HG03521 (cell line): ENCODE results near the gene KANK3.
"Not testable (repeated sequence)": the region's sequence is repeated elsewhere in the genome, so short reads cannot be mapped to it uniquely, and the experiment has no call there.

Experiments
- ATAC-seq: cut with Tn5 transposase; IDR thresholded peaks from one replicate; pipeline ENCODE4 v1.9.1; 2021; ENCODE audit warnings: mild to moderate bottlenecking, moderate library complexity; ENCODE audit not compliant: unreplicated experiment

The KANK3 gene

GRCh38 chr19:8371011-8371804, 28.1 kb upstream of the KANK3 start:
- no peak for ATAC-seq

DNA sequence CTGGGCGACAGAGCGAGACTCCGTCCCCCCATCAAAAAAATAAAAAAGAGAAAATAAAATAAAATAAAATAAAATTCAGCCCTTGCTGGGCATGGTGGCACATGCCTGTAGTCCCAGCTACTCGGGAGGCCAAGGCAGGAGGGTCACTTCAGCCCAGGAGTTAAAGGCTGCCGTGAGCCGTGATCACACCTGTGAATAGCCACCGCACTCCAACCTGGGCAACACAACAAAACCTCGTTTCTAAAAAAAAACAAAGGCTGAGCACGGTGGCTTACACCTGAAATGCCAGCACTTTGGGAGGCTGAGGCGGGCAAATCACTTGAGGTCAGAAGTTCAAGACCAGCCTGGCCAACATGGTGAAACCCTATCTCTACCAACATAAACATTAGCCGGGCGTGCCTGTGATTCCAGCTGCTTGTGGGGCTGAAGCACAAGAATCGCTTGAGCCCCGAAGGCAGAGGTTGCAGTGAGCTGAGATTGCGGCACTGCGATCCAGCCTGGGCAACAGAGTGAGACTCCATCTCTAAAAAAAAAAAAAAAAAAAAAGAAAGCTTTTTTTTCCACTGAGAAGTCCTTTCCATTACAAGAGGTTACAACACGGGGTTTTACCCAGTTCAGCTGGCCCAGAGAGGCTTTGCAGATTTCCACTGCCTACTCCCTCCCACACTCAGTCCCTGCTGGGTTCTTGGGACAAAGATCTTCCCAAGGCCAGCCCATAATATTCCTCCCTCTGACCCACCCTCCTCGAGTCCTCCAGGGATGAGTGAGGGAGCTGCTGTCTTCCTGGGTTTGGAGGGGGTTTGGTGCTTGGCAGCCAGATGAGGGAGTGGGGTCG, 27.3 kb upstream of the KANK3 start:
- no peak for ATAC-seq

DNA sequence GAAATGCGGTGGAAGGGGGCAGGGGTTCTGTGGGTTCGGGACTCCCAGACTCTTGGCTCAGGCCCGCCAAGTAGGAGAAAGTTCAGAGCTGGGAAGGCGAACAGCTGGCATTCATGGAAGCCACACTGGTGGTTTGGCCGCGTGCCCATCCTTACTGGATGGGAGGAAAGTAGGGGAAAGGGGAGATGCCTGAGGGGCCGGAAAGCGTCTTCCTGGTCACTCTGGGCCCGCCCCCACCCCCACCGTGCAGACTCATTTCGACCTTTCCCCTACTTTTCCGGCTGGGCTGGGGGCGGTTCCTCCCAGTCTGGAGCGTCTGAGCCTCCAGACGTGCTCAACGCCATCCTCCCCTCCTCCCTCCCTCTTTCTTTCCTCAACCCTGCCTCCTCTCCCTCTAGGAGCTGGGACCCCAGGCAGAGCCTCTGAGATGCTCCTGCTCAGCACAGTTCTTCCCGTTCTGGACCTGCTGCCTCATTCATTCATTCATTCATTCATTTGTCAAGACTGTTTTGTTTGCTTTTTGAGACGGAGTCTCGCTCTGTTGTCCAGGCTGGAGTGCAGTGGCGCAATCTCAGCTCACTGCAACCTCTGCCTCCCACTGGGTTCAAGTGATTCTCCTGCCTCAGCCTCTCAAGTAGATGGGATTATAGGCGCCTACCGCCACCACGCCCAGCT, 24.4 kb upstream of the KANK3 start:
- ATAC-seq, result no peak

- no peak for ATAC-seq
Measured at GRCh38 chr19:8366961-8367326, 23.9 kb upstream of the KANK3 start.

DNA sequence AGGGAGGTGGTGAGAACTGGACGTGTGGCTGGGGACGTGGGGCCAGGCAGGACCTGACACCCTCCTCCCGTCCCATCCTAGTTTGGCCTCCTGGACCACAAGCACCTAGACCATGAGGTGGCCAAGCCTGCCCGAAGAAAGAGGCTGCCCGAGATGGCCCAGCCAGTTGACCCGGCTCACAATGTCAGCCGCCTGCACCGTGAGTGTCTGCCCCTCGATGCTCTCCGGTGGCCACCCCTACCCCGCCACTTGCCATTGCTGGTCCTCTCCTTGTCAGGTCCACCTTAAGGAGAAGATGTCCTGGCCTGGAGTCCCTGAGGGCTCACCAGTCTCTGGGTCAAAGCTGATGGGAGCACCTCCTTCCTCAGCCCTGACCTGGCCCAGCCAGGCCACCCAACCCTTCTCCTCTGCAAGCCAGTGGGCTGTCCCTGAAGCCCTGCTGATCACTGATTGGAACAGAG, 23.1 kb upstream of the KANK3 start:
- no peak for ATAC-seq

GRCh38 chr19:8363803-8364771, 21.0 kb upstream of the KANK3 start, which contains the start of gene ANGPTL4:
TSS of gene ANGPTL4 (plus strand) at chr19:8364155. CDS start at chr19:8364322, 167 bp downstream.
- ATAC-seq, result no peak

- ATAC-seq, result no peak
Measured at GRCh38 chr19:8361921-8362793, 19.1 kb upstream of the KANK3 start.

- no peak for ATAC-seq
Measured at GRCh38 chr19:8360196-8360595, 17.1 kb upstream of the KANK3 start.

- ATAC-seq, result no peak
Measured at GRCh38 chr19:8358948-8359347, 15.9 kb upstream of the KANK3 start.

GRCh38 chr19:8357007-8357521, 14.0 kb upstream of the KANK3 start:
- no peak for ATAC-seq

- no peak for ATAC-seq
Measured at GRCh38 chr19:8355631-8356402, 12.8 kb upstream of the KANK3 start.

DNA sequence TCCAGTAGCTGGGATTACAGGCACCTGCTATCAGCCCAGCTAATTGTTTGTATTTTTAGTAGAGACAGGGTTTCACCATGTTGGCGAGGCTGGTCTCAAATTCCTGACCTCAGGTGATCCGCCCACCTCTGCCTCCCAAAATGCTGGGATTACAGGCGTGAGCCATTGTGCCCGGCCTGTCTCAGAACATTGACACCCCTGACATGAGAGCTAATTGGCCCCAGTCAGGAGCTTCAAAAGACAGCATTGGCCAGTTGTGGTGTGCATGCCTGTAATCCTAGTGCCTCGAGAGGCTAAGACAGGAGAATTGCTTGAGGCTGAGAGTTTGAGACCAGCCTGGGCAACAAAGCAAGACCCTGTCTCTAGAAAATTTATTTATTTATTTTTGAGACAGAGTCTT, 9.8 kb upstream of the KANK3 start:
- not testable (repeated sequence) for ATAC-seq

DNA sequence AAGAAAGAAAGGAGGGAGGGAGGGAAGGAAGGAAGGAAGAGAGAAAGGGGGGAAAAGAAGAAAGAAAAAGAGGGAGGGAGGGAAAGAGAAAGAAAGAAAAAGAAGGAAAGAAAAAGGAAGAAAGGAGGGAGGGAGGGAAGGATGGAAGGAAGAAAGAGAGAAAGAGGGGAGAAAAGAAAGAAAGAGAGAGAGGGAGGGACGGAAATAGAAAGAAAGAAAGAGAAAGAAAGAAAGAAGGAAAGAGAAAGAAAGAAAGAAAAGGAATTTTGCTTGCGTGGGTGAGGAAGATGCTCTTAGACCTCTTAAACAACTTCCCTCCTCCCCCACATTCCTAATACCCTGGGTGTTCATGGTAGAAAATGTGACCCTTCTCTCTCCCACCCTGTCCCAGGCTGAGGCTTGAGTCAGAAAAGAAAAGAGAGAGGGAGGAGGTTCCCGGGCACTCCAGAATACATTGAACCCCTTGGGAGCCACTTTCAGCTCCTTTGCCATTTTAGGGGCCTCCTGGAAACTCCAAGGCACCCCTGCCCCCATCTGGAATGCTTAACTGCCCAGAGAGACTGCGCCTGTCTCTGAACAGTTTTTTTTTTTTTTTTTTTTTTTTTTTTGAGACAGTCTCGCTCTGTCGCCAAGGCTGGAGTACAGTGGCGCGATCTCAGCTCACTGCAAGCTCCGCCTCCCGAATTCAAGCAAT, 9.2 kb upstream of the KANK3 start:
- ATAC-seq, result no peak

DNA sequence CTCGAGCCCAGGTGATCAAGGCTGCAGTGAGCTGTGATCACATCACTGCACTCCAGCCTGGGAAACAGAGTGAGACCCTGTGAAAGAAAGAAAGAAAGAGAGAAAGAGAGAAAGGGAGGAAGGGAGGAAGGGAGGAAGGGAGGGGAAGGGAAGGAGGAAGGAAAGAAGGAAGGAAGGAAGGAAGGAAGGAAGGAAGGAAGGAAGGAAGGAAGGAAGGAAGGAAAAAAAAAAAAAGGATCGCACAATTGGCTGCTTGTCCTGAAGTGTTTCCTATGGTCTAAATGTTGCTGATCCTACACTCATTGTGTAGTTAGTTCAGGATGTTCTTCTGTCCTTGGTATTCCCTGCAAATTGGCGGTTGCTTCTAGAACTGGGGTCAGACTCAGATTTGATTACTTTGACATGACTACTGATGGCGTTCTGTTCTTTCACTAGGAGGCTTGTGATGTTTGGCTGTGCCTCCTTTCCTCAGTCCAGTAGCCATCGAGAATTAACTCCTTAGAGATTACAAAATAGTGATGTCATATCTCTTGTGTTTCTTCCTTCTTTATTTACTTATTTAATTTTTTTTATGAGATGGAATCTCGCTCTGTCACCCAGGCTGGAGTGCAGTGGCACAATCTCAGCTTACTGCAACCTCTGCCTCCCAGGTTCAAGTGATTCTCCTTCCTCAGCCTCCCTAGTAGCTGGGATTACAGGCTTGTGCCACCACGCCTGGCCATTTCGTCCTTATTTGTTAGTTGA, 6.7 kb upstream of the KANK3 start:
- ATAC-seq, result not testable (repeated sequence)

DNA sequence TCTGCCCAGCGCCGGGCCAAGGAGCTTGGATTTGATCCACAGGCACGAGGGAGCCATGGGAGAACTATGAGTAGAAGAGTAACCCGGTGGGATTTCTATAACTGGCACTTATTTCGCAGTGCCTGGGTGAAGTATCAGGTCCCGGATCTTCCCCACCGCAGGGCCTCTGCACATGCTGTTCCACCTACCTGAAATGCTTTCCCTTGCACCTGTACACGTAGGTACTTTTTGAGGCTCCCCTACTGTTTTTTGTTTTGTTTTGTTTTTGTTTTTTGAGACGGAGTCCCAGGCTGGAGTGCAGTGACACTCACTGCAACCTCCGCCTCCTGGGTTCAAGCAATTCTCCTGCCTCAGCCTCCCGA, 402 bp upstream of the KANK3 start:
- ATAC-seq, result no peak

DNA sequence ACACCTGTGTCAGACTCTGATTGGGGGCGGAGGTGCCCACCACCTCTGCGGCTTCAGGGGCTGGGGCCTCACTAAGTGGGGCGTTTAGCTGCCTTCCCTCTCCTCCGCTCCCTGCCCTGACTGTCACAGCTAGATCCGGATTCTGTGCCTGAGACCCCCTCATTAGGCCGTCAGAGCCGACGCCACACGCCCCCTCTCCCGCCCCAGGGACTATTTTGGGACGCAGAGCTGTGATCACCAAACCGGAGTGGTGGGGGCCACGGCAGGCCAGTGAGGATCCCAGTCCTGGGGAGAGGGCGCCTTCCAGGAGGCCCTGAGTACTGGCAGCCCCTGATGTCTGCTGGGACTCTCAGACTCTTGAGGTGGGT, 762 bp downstream of the KANK3 start:
- ATAC-seq, result no peak

- ATAC-seq, result not testable (repeated sequence)
Measured at GRCh38 chr19:8341504-8341903, 1.6 kb downstream of the KANK3 start.
